HG03060 (cell line): ENCODE data around the gene CROCC2.

ENCODE experiments used
- ATAC-seq: cut with Tn5 transposase; IDR thresholded peaks from one replicate; pipeline ENCODE4 v1.9.1; 2021; ENCODE audit warnings: low read depth, moderate number of reproducible peaks; ENCODE audit not compliant: unreplicated experiment

Gene CROCC2

GRCh38 chr2:241029599-241030332 is 123.6 kb downstream of the CROCC2 start:
- no peak for ATAC-seq

GRCh38 chr2:241030333-241030680 is 124.2 kb downstream of the CROCC2 start:
- no peak for ATAC-seq

- ATAC-seq: no peak
Observed at GRCh38 chr2:241030883-241031282, 124.7 kb downstream of the CROCC2 start.

GRCh38 chr2:241031436-241032165 is 125.5 kb downstream of the CROCC2 start:
- ATAC-seq: no peak

- no peak for ATAC-seq
Observed at GRCh38 chr2:241033336-241033987, 127.3 kb downstream of the CROCC2 start.

GRCh38 chr2:241033994-241034393 is 127.9 kb downstream of the CROCC2 start:
- ATAC-seq: no peak

- no peak for ATAC-seq
Observed at GRCh38 chr2:241034490-241035141, 128.5 kb downstream of the CROCC2 start.

- no peak for ATAC-seq
Observed at GRCh38 chr2:241035142-241035817, 129.1 kb downstream of the CROCC2 start.

- no peak for ATAC-seq
Observed at GRCh38 chr2:241035818-241036396, 129.8 kb downstream of the CROCC2 start.

GRCh38 chr2:241036397-241036963 is 130.3 kb downstream of the CROCC2 start:
- ATAC-seq: no peak

GRCh38 chr2:241036964-241037421 is 130.9 kb downstream of the CROCC2 start:
- ATAC-seq: no peak

- no peak for ATAC-seq
Observed at GRCh38 chr2:241037498-241037897, 131.4 kb downstream of the CROCC2 start.

GRCh38 chr2:241038374-241039180 is 132.4 kb downstream of the CROCC2 start:
- no peak for ATAC-seq

GRCh38 chr2:241039416-241039815 is 133.3 kb downstream of the CROCC2 start:
- no peak for ATAC-seq

GRCh38 chr2:241040081-241040803 is 134.1 kb downstream of the CROCC2 start:
- no peak for ATAC-seq

GRCh38 chr2:241041589-241042158 is 135.5 kb downstream of the CROCC2 start:
- peak; percentile 56 for ATAC-seq
